H1 (cell line): ENCODE data around the gene GABRR2. TPM values are rescaled to one million over a fixed set of nuclear protein-coding genes. Genes with fewer than 3 reads are reported as not detected.

Experiments
- CTCF ChIA-PET: fragments of 300-600 bp; sonication (Branson Sonifier 250); formaldehyde crosslinking; loops from one replicate; lab custom pipeline; 2021; ENCODE audit not compliant: partially characterized antibody; lab: Charles Lee
- POLR2A ChIA-PET: fragments of 300-600 bp; sonication (Branson Sonifier 250); formaldehyde crosslinking; loops from one replicate; lab custom pipeline; 2021; ENCODE audit warnings: inconsistent platforms; ENCODE audit not compliant: partially characterized antibody; lab: Charles Lee
- DNase-seq, 2 experiments: peaks; one replicate each; pipeline versions ENCODE4 v3.0.0 to v3.0.0-alpha.2; 2010 to 2022; ENCODE audit warnings: low spot score in 2 of 2, low read depth in 1 of 2, mixed read lengths in 1 of 2
- FAIRE-seq: peaks from 2 replicates; lab custom pipeline; 2011; peaks lifted over from hg19 to GRCh38; lab: Jason Lieb, UNC
- H2AFZ ChIP-seq: 2 replicates; pipeline ENCODE4 v1.8.1; 2012; ENCODE audit warnings: low read length, inconsistent platforms
- H2AK5ac ChIP-seq: 2 replicates; pipeline ENCODE4 v1.6.1; 2013; ENCODE audit warnings: low read depth, low read length
- H2BK120ac ChIP-seq: replicated peaks from 2 replicates; pipeline ENCODE3; 2013; ENCODE audit warnings: low read depth, low read length, inconsistent platforms
- H2BK12ac ChIP-seq: 2 replicates; pipeline ENCODE4 v1.6.1; 2013; ENCODE audit warnings: low read depth, low read length
- H2BK15ac ChIP-seq: 2 replicates; pipeline ENCODE4 v1.6.1; 2013; ENCODE audit warnings: low read length
- H2BK20ac ChIP-seq: 2 replicates; pipeline ENCODE4 v1.6.1; 2013; ENCODE audit warnings: low read length
- H2BK5ac ChIP-seq: 2 replicates; pipeline ENCODE4 v1.6.1; 2013; ENCODE audit warnings: low read depth, low read length
- H3K14ac ChIP-seq: 2 replicates; pipeline ENCODE4 v1.6.1; 2013; ENCODE audit warnings: inconsistent platforms; ENCODE audit not compliant: insufficient read length
- H3K18ac ChIP-seq: 2 replicates; pipeline ENCODE4 v1.6.1; 2013; ENCODE audit warnings: low read length; ENCODE audit errors: extremely low read depth
- H3K23ac ChIP-seq: 2 replicates; pipeline ENCODE4 v1.6.1; 2013; ENCODE audit warnings: inconsistent platforms; ENCODE audit not compliant: insufficient read length
- H3K23me2 ChIP-seq: 2 replicates; pipeline ENCODE4 v1.6.1; 2013; ENCODE audit warnings: low read depth, low read length
- H3K27ac ChIP-seq: 2 replicates; pipeline ENCODE4 v1.6.1; 2011; ENCODE audit warnings: low read depth, low read length, inconsistent platforms
- H3K27me3 ChIP-seq, 4 experiments: replicated peaks in 1 of 4; 1 replicate in 1 of 4; 2 replicates in 3 of 4; pipeline versions ENCODE4 v1.6.1 to v1.8.1; 2011 to 2013; ENCODE audit warnings: low read length in 3 of 4, mild to moderate bottlenecking in 3 of 4, inconsistent platforms in 2 of 4, mixed read lengths in 2 of 4, moderate library complexity in 1 of 4; ENCODE audit not compliant: control insufficient read depth in 3 of 4, insufficient read depth in 3 of 4; ENCODE audit errors: extremely low read depth in 1 of 4
- H3K36me3 ChIP-seq, 4 experiments: 2 replicates each; pipeline versions ENCODE4 v1.6.1 to v1.8.1; 2011 to 2013; ENCODE audit warnings: mild to moderate bottlenecking in 4 of 4, low read length in 3 of 4, moderate library complexity in 2 of 4, control low read depth in 1 of 4, inconsistent platforms in 1 of 4; ENCODE audit not compliant: insufficient read depth in 4 of 4, control insufficient read depth in 2 of 4
- H3K4ac ChIP-seq: replicated peaks from 2 replicates; pipeline ENCODE3; 2013; ENCODE audit warnings: low read length, low read depth, mixed read lengths, inconsistent platforms; ENCODE audit not compliant: insufficient read length
- H3K4me1 ChIP-seq, 4 experiments: replicated peaks in 1 of 4; 1 replicate in 1 of 4; 2 replicates in 3 of 4; pipeline versions ENCODE4 v1.6.1 to v1.8.1; 2011 to 2013; ENCODE audit warnings: low read length in 3 of 4, inconsistent platforms in 2 of 4, mixed read lengths in 1 of 4; ENCODE audit not compliant: insufficient read depth in 4 of 4, control insufficient read depth in 3 of 4
- H3K4me2 ChIP-seq, 2 experiments: 2 replicates each; pipeline versions ENCODE4 v1.6.1 to v1.8.1; 2011 to 2013; ENCODE audit warnings: low read depth in 2 of 2, low read length in 2 of 2, control low read depth in 1 of 2, inconsistent platforms in 1 of 2, mild to moderate bottlenecking in 1 of 2; ENCODE audit not compliant: insufficient read depth in 1 of 2
- H3K4me3 ChIP-seq, 4 experiments: fragments of 200-600, 300-600 bp in 1 of 4; sonication (generic), shearing (Covaris generic), sonication (Bioruptor Twin) in 1 of 4; 2 replicates each; pipeline versions ENCODE4 v1.5.1 to v1.8.1; 2011 to 2016; ENCODE audit warnings: low read length in 4 of 4, low read depth in 3 of 4, control low read depth in 2 of 4, inconsistent platforms in 2 of 4, mild to moderate bottlenecking in 2 of 4, mixed read lengths in 1 of 4, moderate library complexity in 1 of 4; ENCODE audit not compliant: insufficient read depth in 2 of 4; ENCODE audit errors: extremely low read depth in 1 of 4
- H3K56ac ChIP-seq: replicated peaks from 2 replicates; pipeline ENCODE3; 2013; ENCODE audit warnings: low read depth, mild to moderate bottlenecking, mixed read lengths, low read length, inconsistent platforms; ENCODE audit not compliant: insufficient read length
- H3K79me1 ChIP-seq: 2 replicates; pipeline ENCODE4 v1.6.1; 2013; ENCODE audit warnings: low read depth, low read length, control low read depth
- H3K79me2 ChIP-seq, 2 experiments: 2 replicates each; pipeline versions ENCODE4 v1.6.1 to v1.8.1; 2012 to 2013; ENCODE audit warnings: low read length in 2 of 2, mild to moderate bottlenecking in 2 of 2, inconsistent platforms in 1 of 2; ENCODE audit not compliant: insufficient read depth in 2 of 2, control insufficient read depth in 1 of 2
- H3K9ac ChIP-seq, 4 experiments: replicated peaks in 1 of 4; 1 replicate in 1 of 4; 2 replicates in 3 of 4; pipeline versions ENCODE4 v1.6.1 to v1.8.1; 2011 to 2013; ENCODE audit warnings: low read depth in 3 of 4, low read length in 3 of 4, control low read depth in 2 of 4, mild to moderate bottlenecking in 2 of 4, moderate library complexity in 2 of 4, inconsistent platforms in 1 of 4; ENCODE audit errors: extremely low read depth in 1 of 4
- H3K9me3 ChIP-seq, 2 experiments: 2 replicates each; pipeline versions ENCODE4 v1.6.1 to v1.8.1; 2012 to 2013; ENCODE audit warnings: mild to moderate bottlenecking in 2 of 2, moderate library complexity in 2 of 2, control low read depth in 1 of 2, inconsistent platforms in 1 of 2, low read depth in 1 of 2, low read length in 1 of 2, mixed read lengths in 1 of 2; ENCODE audit not compliant: insufficient read depth in 2 of 2
- H4K20me1 ChIP-seq, 2 experiments: replicated peaks in 1 of 2; 2 replicates each; pipeline versions ENCODE3 to v1.8.1; 2011 to 2013; ENCODE audit warnings: inconsistent platforms in 2 of 2, low read length in 2 of 2, mild to moderate bottlenecking in 1 of 2; ENCODE audit not compliant: insufficient read depth in 2 of 2, control insufficient read depth in 1 of 2
- H4K5ac ChIP-seq: 2 replicates; pipeline ENCODE4 v1.6.1; 2013; ENCODE audit warnings: low read length, low read depth, mixed read lengths, inconsistent platforms; ENCODE audit not compliant: insufficient read length
- H4K8ac ChIP-seq: 2 replicates; pipeline ENCODE4 v1.8.0; 2013; ENCODE audit warnings: mild to moderate bottlenecking, moderate library complexity, low read length, inconsistent platforms; ENCODE audit not compliant: insufficient read depth; ENCODE audit errors: extremely low read depth
- H4K91ac ChIP-seq: replicated peaks from 2 replicates; pipeline ENCODE3; 2013; ENCODE audit warnings: low read length, mixed read lengths, inconsistent platforms; ENCODE audit not compliant: insufficient read length
- JUN ChIP-seq: IDR thresholded peaks from 2 replicates; pipeline ENCODE4 v1.6.1; 2011; ENCODE audit warnings: low read depth, mild to moderate bottlenecking, improper control_type of control experiment, low read length
- PHF8 ChIP-seq: fragments of 200-600 bp; sonication (generic); conservative IDR thresholded peaks from 2 replicates; pipeline ENCODE4 v1.7.1; 2012; ENCODE audit warnings: low read depth, mild to moderate bottlenecking, inconsistent platforms, low read length, moderate library complexity
- RNF2 ChIP-seq: fragments of 200-900, 300-1000 bp; sonication (generic); IDR thresholded peaks from 2 replicates; pipeline ENCODE4 v1.7.1; 2016; ENCODE audit warnings: borderline replicate concordance, low read depth, mild to moderate bottlenecking, antibody characterized with exemption, low read length; ENCODE audit not compliant: poor library complexity, severe bottlenecking; ENCODE audit errors: missing control alignments
- SP4 ChIP-seq: IDR thresholded peaks from 2 replicates; pipeline ENCODE4 v1.6.1; 2012; ENCODE audit warnings: low read length, inconsistent platforms
- WGBS, 2 experiments: shearing (Covaris generic) in 1 of 2; methylation state at CpG; one replicate each; pipeline versions ENCODE4 v1.1.6 to v1.1.7; 2013 to 2015; ENCODE audit warnings: low lambda C conversion rate in 2 of 2, mixed read lengths in 2 of 2, inconsistent platforms in 1 of 2, low coverage in 1 of 2, missing lambda C conversion rate in 1 of 2; ENCODE audit not compliant: insufficient replicate concordance in 2 of 2, insufficient coverage in 1 of 2, insufficient read length in 1 of 2; ENCODE audit errors: extremely low coverage in 1 of 2, missing lambda C conversion rate in 1 of 2; 5-methylcytosine and 5-hydroxymethylcytosine counted together
- polyA plus RNA-seq, 7 experiments: library from polyadenylated mRNA; depleted of rRNA in 3 of 7; stranded (reverse) in 5 of 7; unstranded in 2 of 7; fragments of >200 nt in 5 of 7; fragments of 200-250 nt in 2 of 7; gene quantifications; 1 replicate in 5 of 7; 2 replicates in 1 of 7; 4 replicates in 1 of 7; pipeline versions ENCODE4 v1.2.1 to v1.2.3, GENCODE V29; 2011 to 2013; ENCODE audit warnings: missing spikeins in 2 of 7, mixed read lengths in 2 of 7
- total RNA-seq: library from RNA; stranded (reverse); fragmentation: NEBNext Ultra II Directional; extraction: Animal tissue kit (Norgen Biotek cat#: 25700); gene quantifications from 2 replicates; pipeline ENCODE4 v1.2.1, GENCODE V29; 2021

Gene GABRR2
- total and polyA plus RNA-seq, 2 of the 8 experiments (the other 6 are each of a cell fraction or from before 2014, with no cell fraction given), result not detected

- Histone ChIP-seq H3K23me2 (no peaks in the 10 kb centered on the region), H3K36me3 (no peaks in the 10 kb centered on the region), H4K8ac (no peak overlapping the region), H2AK5ac (no peak overlapping the region; the same call in 1 of the 2 replicates), H2BK120ac (no peak overlapping the region), H3K18ac (no peak overlapping the region), H3K79me1 (no peaks in the 10 kb centered on the region), H3K4me2 (no peak overlapping the region), H3K79me2 (no peaks in the 10 kb centered on the region), H3K56ac (no peak overlapping the region), H3K9ac (no peak overlapping the region), H4K5ac (no peak overlapping the region), H3K9me3 (no peaks in the 10 kb centered on the region), H3K27me3 (peaks cover 0 to 5% (median 3%) of the 10 kb centered on the region in 4 experiments; a peak in 5 of 7 replicates), H2BK20ac (0 out of 2 replicates have a peak overlapping the region, but pooled peaks have one; percentile 56), H3K4me1 (peaks cover 0 to 3% (median under 1%) of the 10 kb centered on the region in 4 experiments; a peak in 3 of 7 replicates), H3K4ac (no peak overlapping the region), H2BK12ac (peak overlapping the region; percentile 82; the same call in 1 of the 2 replicates), H2BK15ac (no peak overlapping the region), H3K27ac (no peak overlapping the region), H4K91ac (no peak overlapping the region), H2BK5ac (no peak overlapping the region), H2AFZ (no peak overlapping the region), H3K23ac (no peak overlapping the region), H3K14ac (no peak overlapping the region), H3K4me3 (no peak overlapping the region), H4K20me1 (no peaks in the 10 kb centered on the region)
- DNase-seq (no peak), FAIRE-seq (no peak)
- TF ChIP-seq PHF8 (no peak), SP4 (no peak), JUN (no peak), RNF2 (no peak)
- WGBS, 2 experiments, result 81% methylated on average over 5 of the region's 5 CpGs; no CpG with 5 or more reads in 1 of the 2 experiments
- ChIA-PET CTCF (interaction anchor here (1.0 to 6.9 kb wide), 10 partner anchors 8 to 261 kb away, joined by 3 to 56 read pairs (median 6); no protein-coding TSS in a partner anchor), POLR2A (no interaction called here)
Observed at GRCh38 chr6:89244241-89244985, 70.7 kb downstream of the GABRR2 start.
